DND-41 (cell line): ENCODE measurements around the gene MEIS1.

Source experiments
- ATAC-seq: fragments of 200-7000 bp; cut with Tn5 transposase; 3 replicates; pipeline ENCODE4 v1.9.1; 2021; ENCODE audit warnings: low read depth; ENCODE audit not compliant: insufficient read depth
- DNase-seq: peaks from one replicate; pipeline ENCODE4 v3.0.0-alpha.2; 2020
- H2AFZ ChIP-seq: 2 replicates; pipeline ENCODE4 v1.6.0; 2012; ENCODE audit warnings: low read depth, low read length
- H3K27ac ChIP-seq: 2 replicates; pipeline ENCODE4 v1.5.1; 2012; ENCODE audit warnings: low read length, inconsistent platforms
- H3K27me3 ChIP-seq: fragments of 200-600 bp; sonication (generic); 2 replicates; pipeline ENCODE4 v1.6.0; 2012; ENCODE audit warnings: low read length, mild to moderate bottlenecking, inconsistent platforms; ENCODE audit not compliant: insufficient read depth, poor library complexity
- H3K36me3 ChIP-seq: 2 replicates; pipeline ENCODE4 v1.5.1; 2012; ENCODE audit warnings: low read length, inconsistent platforms; ENCODE audit not compliant: insufficient read depth
- H3K4me1 ChIP-seq: 2 replicates; pipeline ENCODE4 v1.5.1; 2012; ENCODE audit warnings: mild to moderate bottlenecking, low read length; ENCODE audit not compliant: insufficient read depth
- H3K4me2 ChIP-seq: 2 replicates; pipeline ENCODE4 v1.6.0; 2012; ENCODE audit warnings: mild to moderate bottlenecking, moderate library complexity, low read length, inconsistent platforms; ENCODE audit not compliant: insufficient read depth
- H3K4me3 ChIP-seq, 2 experiments: fragments of 200-600 bp in 1 of 2; shearing (Covaris generic) in 1 of 2; 2 replicates each; pipeline ENCODE4 v1.5.1; 2012 to 2016; ENCODE audit warnings: inconsistent platforms in 2 of 2, low read length in 2 of 2, mild to moderate bottlenecking in 2 of 2, low read depth in 1 of 2, moderate library complexity in 1 of 2
- H3K79me2 ChIP-seq: 2 replicates; pipeline ENCODE4 v1.6.0; 2012; ENCODE audit warnings: low read length, inconsistent platforms; ENCODE audit not compliant: insufficient read depth
- H3K9ac ChIP-seq: 2 replicates; pipeline ENCODE4 v1.6.0; 2012; ENCODE audit warnings: low read depth, mild to moderate bottlenecking, inconsistent platforms, low read length, moderate library complexity
- H3K9me3 ChIP-seq: 2 replicates; pipeline ENCODE4 v1.5.1; 2012; ENCODE audit warnings: low read length, moderate library complexity, mild to moderate bottlenecking, inconsistent platforms; ENCODE audit not compliant: insufficient read depth, severe bottlenecking
- H4K20me1 ChIP-seq: 2 replicates; pipeline ENCODE4 v1.6.0; 2012; ENCODE audit warnings: low read length; ENCODE audit not compliant: insufficient read depth
- CTCF ChIP-seq: IDR thresholded peaks from 2 replicates; pipeline ENCODE4 v1.5.1; 2012; ENCODE audit warnings: borderline replicate concordance, low read length, moderate library complexity, mild to moderate bottlenecking; ENCODE audit not compliant: poor library complexity, severe bottlenecking; ENCODE audit errors: extremely low read depth
- EZH2 ChIP-seq: IDR thresholded peaks from 3 replicates; pipeline ENCODE4 v1.6.1; 2012; ENCODE audit warnings: borderline replicate concordance, low read depth, mild to moderate bottlenecking, moderate library complexity, low read length, inconsistent platforms; ENCODE audit not compliant: severe bottlenecking

The MEIS1 gene

GRCh38 chr2:66555091-66555490 lies 120.2 kb downstream of the MEIS1 start:
- Histone ChIP-seq H4K20me1 (no peaks in the 10 kb centered on the region), H3K4me3 (no peak overlapping the region), H3K4me1 (no peaks in the 10 kb centered on the region), H3K27ac (no peak overlapping the region), H3K27me3 (peaks cover 5% of the 10 kb centered on the region), H3K79me2 (no peaks in the 10 kb centered on the region), H3K36me3 (no peaks in the 10 kb centered on the region), H3K9ac (no peak overlapping the region), H2AFZ (no peak overlapping the region), H3K9me3 (no peaks in the 10 kb centered on the region), H3K4me2 (no peak overlapping the region)
- ATAC-seq = no peak
- no peak for DNase-seq
- no peak for TF ChIP-seq EZH2
- TF ChIP-seq CTCF = no peak

- no peak overlapping the region for H2AFZ ChIP-seq
- no peaks in the 10 kb centered on the region for H3K36me3 ChIP-seq
- H3K9ac ChIP-seq = no peak overlapping the region
- no peaks in the 10 kb centered on the region for H3K4me1 ChIP-seq
- DNase-seq (no peak), ATAC-seq (no peak)
- H3K27me3 ChIP-seq = peaks cover 5% of the 10 kb centered on the region
- no peaks in the 10 kb centered on the region for H3K79me2 ChIP-seq
- no peak overlapping the region for H3K27ac ChIP-seq
- H4K20me1 ChIP-seq = no peaks in the 10 kb centered on the region
- TF ChIP-seq CTCF (no peak), EZH2 (no peak)
- no peak overlapping the region for H3K4me3 ChIP-seq
- H3K9me3 ChIP-seq = no peaks in the 10 kb centered on the region
- no peak overlapping the region for H3K4me2 ChIP-seq
Measured at GRCh38 chr2:66555501-66556324, 120.8 kb downstream of the MEIS1 start.

GRCh38 chr2:66559672-66560071 lies 124.7 kb downstream of the MEIS1 start:
- no peak for DNase-seq
- Histone ChIP-seq H3K4me2 (no peak overlapping the region), H3K79me2 (no peaks in the 10 kb centered on the region), H4K20me1 (no peaks in the 10 kb centered on the region), H3K27me3 (peaks cover 8% of the 10 kb centered on the region), H3K4me3 (no peak overlapping the region), H3K27ac (no peak overlapping the region), H3K9ac (no peak overlapping the region), H3K36me3 (no peaks in the 10 kb centered on the region), H2AFZ (no peak overlapping the region), H3K4me1 (no peaks in the 10 kb centered on the region), H3K9me3 (no peaks in the 10 kb centered on the region)
- no peak for TF ChIP-seq CTCF
- no peak for TF ChIP-seq EZH2
- no peak for ATAC-seq
